ENCODE measurements around the gene ITGB3BP. TPM values are rescaled to one million over a fixed set of nuclear protein-coding genes. Genes with fewer than 3 reads are reported as not detected.

Gene ITGB3BP
- total RNA-seq, 1 experiment from 2014 or later, result 79.2 TPM

DNA sequence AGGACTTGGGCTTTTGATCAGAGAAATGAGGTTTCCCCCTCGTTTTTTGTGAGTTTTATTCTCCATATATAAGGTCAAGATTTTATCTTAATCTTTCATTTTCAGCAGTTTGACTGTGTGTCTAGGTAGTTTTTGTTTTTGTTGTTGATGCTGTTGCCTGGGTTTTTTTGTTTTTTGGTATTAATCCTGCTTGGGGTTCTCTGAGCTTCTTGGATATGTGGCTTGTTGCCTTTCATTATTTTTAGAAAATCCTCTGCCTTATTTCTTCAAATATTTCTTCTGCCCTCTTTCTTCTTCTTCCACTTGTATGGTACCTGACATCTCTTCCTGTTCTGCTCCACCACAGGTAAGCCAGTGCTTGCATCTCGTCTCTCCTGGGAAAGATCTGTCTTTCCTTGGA is 25.3 kb upstream of the ITGB3BP start:
- DNase-seq, result no peak
- H3K27ac ChIP-seq, result no peak overlapping the region
- POLR2A ChIA-PET (ENCODE audit: unreplicated experiment), result no interaction called here
- H3K9me2 ChIP-seq (ENCODE audit: insufficient read depth), result no peaks in the 10 kb centered on the region
- intact Hi-C loops (cut with micrococcal nuclease; ENCODE audit: unreplicated experiment), result no loop called here
- H3K4me3 ChIP-seq, result no peak overlapping the region
- H3K4me1 ChIP-seq (replicated peaks; ENCODE audit: insufficient read depth), result no peaks in the 10 kb centered on the region
- TF ChIP-seq, protein P1, sequence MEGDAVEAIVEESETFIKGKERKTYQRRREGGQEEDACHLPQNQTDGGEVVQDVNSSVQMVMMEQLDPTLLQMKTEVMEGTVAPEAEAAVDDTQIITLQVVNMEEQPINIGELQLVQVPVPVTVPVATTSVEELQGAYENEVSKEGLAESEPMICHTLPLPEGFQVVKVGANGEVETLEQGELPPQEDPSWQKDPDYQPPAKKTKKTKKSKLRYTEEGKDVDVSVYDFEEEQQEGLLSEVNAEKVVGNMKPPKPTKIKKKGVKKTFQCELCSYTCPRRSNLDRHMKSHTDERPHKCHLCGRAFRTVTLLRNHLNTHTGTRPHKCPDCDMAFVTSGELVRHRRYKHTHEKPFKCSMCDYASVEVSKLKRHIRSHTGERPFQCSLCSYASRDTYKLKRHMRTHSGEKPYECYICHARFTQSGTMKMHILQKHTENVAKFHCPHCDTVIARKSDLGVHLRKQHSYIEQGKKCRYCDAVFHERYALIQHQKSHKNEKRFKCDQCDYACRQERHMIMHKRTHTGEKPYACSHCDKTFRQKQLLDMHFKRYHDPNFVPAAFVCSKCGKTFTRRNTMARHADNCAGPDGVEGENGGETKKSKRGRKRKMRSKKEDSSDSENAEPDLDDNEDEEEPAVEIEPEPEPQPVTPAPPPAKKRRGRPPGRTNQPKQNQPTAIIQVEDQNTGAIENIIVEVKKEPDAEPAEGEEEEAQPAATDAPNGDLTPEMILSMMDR (conservative IDR thresholded peaks at IDR 0.05), result no peak
- no peak for TF ChIP-seq EZH2 (IDR thresholded peaks at IDR 0.05; ENCODE audit: low read depth)
- H4K20me1 ChIP-seq (ENCODE audit: insufficient read depth), result no peaks in the 10 kb centered on the region
- H3F3A ChIP-seq (ENCODE audit: insufficient read depth, low read depth), result no peaks in the 10 kb centered on the region
- H3K36me3 ChIP-seq (ENCODE audit: low read depth), result no peaks in the 10 kb centered on the region
- no peak overlapping the region for H3K4me2 ChIP-seq
- no peak overlapping the region for H2AFZ ChIP-seq
- H3K27me3 ChIP-seq (ENCODE audit: insufficient read depth, low read depth), result no peaks in the 10 kb centered on the region
- no peaks in the 10 kb centered on the region for H3K79me2 ChIP-seq (ENCODE audit: low read depth)
- no peaks in the 10 kb centered on the region for H3K9me3 ChIP-seq (ENCODE audit: insufficient read depth, low read depth)
- CTCF ChIA-PET, result no interaction called here
- no TSS peak for BruUV-seq (replicated peaks)

DNA sequence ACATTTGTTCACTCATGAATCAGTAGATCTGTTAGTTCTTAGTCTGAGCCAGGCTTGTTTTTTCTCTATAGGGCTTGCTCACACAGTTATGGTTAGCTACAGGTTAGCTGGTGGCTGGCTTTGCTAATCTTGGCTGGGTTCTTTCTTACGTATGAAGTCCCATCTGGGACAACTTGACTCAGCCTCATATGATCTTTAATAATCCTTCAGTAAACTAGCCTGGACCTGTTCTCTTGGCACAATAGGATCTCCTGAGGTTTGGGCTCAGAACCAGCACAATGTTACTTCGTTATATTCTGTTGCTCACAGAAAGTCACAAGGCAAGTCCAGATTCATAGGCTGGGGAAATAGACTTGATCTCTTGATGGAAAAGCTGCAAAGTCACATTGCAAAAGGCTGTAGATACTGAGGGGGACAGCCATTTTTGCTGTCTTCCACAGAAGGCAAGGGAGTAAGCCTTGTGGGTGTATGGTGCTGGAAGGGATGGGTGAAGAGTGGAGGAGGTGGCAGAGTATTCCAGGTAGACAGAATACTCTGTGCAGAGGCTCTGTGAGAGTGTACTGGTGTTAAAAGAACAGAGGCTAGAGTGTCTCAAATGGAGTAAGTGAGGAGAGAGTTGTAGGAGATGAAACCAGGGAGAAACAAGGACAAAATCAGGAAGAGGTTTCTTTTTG is 24.7 kb upstream of the ITGB3BP start:
- Histone ChIP-seq H4K20me1 (ENCODE audit: insufficient read depth) (no peaks in the 10 kb centered on the region), H3K4me2 (no peak overlapping the region), H3K9me3 (ENCODE audit: insufficient read depth, low read depth) (no peaks in the 10 kb centered on the region), H3K4me3 (no peak overlapping the region), H3K4me1 (replicated peaks; ENCODE audit: insufficient read depth) (no peaks in the 10 kb centered on the region), H3K27ac (no peak overlapping the region), H3K27me3 (ENCODE audit: insufficient read depth, low read depth) (no peaks in the 10 kb centered on the region), H3K36me3 (ENCODE audit: low read depth) (no peaks in the 10 kb centered on the region), H3F3A (ENCODE audit: insufficient read depth, low read depth) (no peaks in the 10 kb centered on the region), H3K9me2 (ENCODE audit: insufficient read depth) (no peaks in the 10 kb centered on the region), H3K79me2 (ENCODE audit: low read depth) (no peaks in the 10 kb centered on the region), H2AFZ (no peak overlapping the region)
- no TSS peak for BruUV-seq (replicated peaks)
- TF ChIP-seq, protein P1 (conservative IDR thresholded peaks at IDR 0.05), result no peak
- no peak for TF ChIP-seq EZH2 (IDR thresholded peaks at IDR 0.05; ENCODE audit: low read depth)
- intact Hi-C loops (cut with micrococcal nuclease; ENCODE audit: unreplicated experiment), result no loop called here
- CTCF ChIA-PET, result no interaction called here
- POLR2A ChIA-PET (ENCODE audit: unreplicated experiment), result no interaction called here
- DNase-seq, result no peak

DNA sequence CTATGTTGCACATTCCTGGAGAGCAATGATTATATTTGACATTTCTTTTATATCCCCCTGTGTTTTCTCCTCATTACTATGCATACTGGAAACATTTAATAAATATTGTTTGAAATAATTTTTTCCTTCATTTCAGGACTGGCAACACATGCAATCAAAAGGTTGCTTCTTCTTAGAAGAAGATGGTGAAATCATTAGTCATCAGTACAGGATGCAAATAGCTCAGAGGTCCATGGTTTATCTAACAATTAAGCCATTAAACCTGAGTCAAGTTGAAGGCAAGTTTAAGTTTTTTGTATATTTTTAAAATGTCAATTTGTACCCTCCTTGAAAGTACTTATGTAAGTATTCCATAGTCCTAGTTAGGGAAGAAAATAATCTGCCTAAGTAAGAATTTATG is 22.8 kb upstream of the ITGB3BP start:
- no peaks in the 10 kb centered on the region for H3K9me2 ChIP-seq (ENCODE audit: insufficient read depth)
- no peak for DNase-seq
- H3K4me1 ChIP-seq (replicated peaks; ENCODE audit: insufficient read depth), result no peaks in the 10 kb centered on the region
- H2AFZ ChIP-seq, result no peak overlapping the region
- H3K4me2 ChIP-seq, result no peak overlapping the region
- no peaks in the 10 kb centered on the region for H3K27me3 ChIP-seq (ENCODE audit: insufficient read depth, low read depth)
- no peaks in the 10 kb centered on the region for H3K36me3 ChIP-seq (ENCODE audit: low read depth)
- H3F3A ChIP-seq (ENCODE audit: insufficient read depth, low read depth), result no peaks in the 10 kb centered on the region
- no TSS peak for BruUV-seq (replicated peaks)
- ChIA-PET POLR2A (ENCODE audit: unreplicated experiment) (no interaction called here), CTCF (no interaction called here)
- H3K27ac ChIP-seq, result no peak overlapping the region
- intact Hi-C loops (cut with micrococcal nuclease; ENCODE audit: unreplicated experiment), result no loop called here
- no peaks in the 10 kb centered on the region for H4K20me1 ChIP-seq (ENCODE audit: insufficient read depth)
- H3K4me3 ChIP-seq, result no peak overlapping the region
- no peaks in the 10 kb centered on the region for H3K9me3 ChIP-seq (ENCODE audit: insufficient read depth, low read depth)
- H3K79me2 ChIP-seq (ENCODE audit: low read depth), result no peaks in the 10 kb centered on the region
- no peak for TF ChIP-seq EZH2 (IDR thresholded peaks at IDR 0.05; ENCODE audit: low read depth)
- TF ChIP-seq, protein P1 (conservative IDR thresholded peaks at IDR 0.05), result no peak

Data from PC-9 (cell line).